ENCODE data around the gene GADD45G. TPM values are rescaled to one million over a fixed set of nuclear protein-coding genes. Genes with fewer than 3 reads are reported as not detected.

GADD45G gene
- polyA plus RNA-seq, 1 experiment, result 0.07 TPM

DNA sequence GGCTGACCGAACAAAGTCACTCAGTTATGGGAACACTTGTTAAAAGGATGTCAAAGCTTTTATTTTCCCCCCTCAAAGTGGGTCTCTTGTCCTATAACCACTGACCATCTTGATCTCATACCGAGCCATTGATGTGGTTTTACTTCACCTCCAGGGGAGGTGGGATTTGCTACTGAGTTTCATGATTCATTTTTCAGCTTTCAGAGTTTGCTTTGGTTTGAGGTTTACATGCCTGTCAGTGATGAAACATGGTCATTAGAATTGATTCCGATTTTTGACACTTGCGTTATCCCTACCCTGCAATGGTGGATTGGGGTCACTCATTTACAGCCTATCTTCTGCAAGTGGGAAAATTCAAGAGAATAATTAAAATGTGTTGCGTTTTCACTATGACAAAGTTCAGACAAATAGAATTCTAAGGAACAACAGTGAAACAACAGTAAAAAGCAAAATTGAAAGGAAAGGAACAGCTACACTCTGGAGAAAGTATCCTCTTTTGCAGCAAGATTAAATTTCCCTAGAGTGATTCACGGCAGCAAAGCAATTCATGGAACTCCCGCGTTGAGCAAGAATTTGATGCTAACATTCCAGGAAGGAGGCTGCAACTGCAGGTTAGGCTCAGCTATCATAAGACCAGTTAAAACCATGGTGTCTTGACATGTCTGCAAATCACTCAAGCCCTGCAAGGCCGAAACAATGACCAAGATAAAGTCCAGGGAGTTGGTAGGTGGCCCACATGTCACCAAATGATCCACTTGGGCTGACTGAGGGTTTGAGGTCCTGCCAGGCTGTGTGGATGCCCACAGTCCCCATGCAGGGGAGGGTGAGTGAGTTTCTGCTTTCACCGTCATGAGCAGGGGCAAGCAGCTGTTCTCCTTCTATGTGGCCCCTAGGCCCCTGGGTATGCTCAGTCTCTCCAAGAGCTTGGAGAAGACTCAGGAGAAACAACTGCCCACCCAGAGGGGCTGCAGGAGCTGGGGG is 9.4 kb downstream of the GADD45G start:
- DNase-seq (ENCODE audit: low read depth, low spot score), result no peak
- Histone ChIP-seq H3K27me3 (ENCODE audit: control insufficient read depth, insufficient read depth, low read length) (peaks cover 8% of the 10 kb centered on the region), H3K27ac (ENCODE audit: low read depth, low read length) (no peak overlapping the region), H3K9me3 (ENCODE audit: control insufficient read depth, insufficient read depth, low read length) (no peaks in the 10 kb centered on the region), H3K4me3 (ENCODE audit: low read depth, low read length) (no peak overlapping the region)
- TF ChIP-seq, protein P1, sequence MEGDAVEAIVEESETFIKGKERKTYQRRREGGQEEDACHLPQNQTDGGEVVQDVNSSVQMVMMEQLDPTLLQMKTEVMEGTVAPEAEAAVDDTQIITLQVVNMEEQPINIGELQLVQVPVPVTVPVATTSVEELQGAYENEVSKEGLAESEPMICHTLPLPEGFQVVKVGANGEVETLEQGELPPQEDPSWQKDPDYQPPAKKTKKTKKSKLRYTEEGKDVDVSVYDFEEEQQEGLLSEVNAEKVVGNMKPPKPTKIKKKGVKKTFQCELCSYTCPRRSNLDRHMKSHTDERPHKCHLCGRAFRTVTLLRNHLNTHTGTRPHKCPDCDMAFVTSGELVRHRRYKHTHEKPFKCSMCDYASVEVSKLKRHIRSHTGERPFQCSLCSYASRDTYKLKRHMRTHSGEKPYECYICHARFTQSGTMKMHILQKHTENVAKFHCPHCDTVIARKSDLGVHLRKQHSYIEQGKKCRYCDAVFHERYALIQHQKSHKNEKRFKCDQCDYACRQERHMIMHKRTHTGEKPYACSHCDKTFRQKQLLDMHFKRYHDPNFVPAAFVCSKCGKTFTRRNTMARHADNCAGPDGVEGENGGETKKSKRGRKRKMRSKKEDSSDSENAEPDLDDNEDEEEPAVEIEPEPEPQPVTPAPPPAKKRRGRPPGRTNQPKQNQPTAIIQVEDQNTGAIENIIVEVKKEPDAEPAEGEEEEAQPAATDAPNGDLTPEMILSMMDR (IDR thresholded peaks at IDR 0.05; ENCODE audit: low read depth, low read length), result no peak
- ChIA-PET CTCF (interaction anchor here (0.8 to 1.7 kb wide), 3 partner anchors 8 to 16 kb away, joined by 3 to 9 read pairs (median 4); no protein-coding TSS in a partner anchor), POLR2A (no interaction called here)

DNA sequence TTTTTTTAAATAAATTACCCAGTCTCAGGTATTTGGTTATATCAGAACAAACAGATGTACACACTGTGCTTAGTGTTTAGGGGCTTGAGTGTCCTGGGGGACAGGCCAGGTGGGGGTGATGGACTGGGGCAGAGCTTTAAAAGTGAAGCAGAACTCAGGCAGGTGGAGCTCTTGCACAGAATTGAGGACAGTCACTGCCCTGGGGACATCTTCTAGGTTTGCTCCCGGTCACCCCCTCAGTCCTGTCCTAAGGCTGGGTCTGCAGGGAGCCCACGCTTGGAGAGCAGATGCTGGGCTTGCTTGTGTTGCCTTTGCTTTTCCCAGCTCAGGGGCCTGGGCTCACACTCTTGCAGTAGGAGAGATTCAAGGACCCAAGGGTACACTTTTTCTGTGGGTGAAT is 10.8 kb downstream of the GADD45G start:
- TF ChIP-seq, protein P1 (IDR thresholded peaks at IDR 0.05; ENCODE audit: low read depth, low read length), result no peak
- CTCF ChIA-PET, result interaction anchor here (0.6 kb wide), 1 partner anchor 39 kb away, joined by 3 read pairs; no protein-coding TSS in a partner anchor
- H3K9me3 ChIP-seq (ENCODE audit: control insufficient read depth, insufficient read depth, low read length), result no peaks in the 10 kb centered on the region
- peaks cover 10% of the 10 kb centered on the region for H3K27me3 ChIP-seq (ENCODE audit: control insufficient read depth, insufficient read depth, low read length)
- POLR2A ChIA-PET, result no interaction called here
- no peak overlapping the region for H3K27ac ChIP-seq (ENCODE audit: low read depth, low read length)
- no peak overlapping the region for H3K4me3 ChIP-seq (ENCODE audit: low read depth, low read length)
- DNase-seq (ENCODE audit: low read depth, low spot score), result no peak

DNA sequence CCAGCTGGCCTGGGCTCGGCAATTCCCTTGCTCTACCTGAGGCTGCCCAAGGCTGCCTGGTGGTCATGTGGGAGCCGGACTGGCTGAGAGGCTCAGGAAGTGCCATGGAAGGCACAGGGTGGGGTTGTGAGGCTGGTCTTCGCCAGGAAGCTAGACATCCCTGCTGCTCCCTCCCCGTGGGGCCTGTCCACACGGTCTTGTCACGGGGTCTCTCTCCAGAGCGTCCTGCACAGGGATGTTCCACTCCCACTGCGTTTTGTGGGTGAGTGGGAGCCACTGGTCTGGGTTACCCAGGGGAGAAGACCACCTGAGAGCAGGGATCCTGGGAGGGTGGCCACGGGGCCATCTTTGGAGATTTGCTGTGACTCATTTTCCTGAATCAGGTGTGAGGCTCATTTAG is 11.6 kb downstream of the GADD45G start:
- POLR2A ChIA-PET, result no interaction called here
- DNase-seq (ENCODE audit: low read depth, low spot score), result no peak
- CTCF ChIA-PET, result no interaction called here
- H3K9me3 ChIP-seq (ENCODE audit: control insufficient read depth, insufficient read depth, low read length), result no peaks in the 10 kb centered on the region
- H3K27me3 ChIP-seq (ENCODE audit: control insufficient read depth, insufficient read depth, low read length), result peaks cover 6% of the 10 kb centered on the region
- H3K27ac ChIP-seq (ENCODE audit: low read depth, low read length), result no peak overlapping the region
- H3K4me3 ChIP-seq (ENCODE audit: low read depth, low read length), result no peak overlapping the region
- TF ChIP-seq, protein P1 (IDR thresholded peaks at IDR 0.05; ENCODE audit: low read depth, low read length), result no peak

DNA sequence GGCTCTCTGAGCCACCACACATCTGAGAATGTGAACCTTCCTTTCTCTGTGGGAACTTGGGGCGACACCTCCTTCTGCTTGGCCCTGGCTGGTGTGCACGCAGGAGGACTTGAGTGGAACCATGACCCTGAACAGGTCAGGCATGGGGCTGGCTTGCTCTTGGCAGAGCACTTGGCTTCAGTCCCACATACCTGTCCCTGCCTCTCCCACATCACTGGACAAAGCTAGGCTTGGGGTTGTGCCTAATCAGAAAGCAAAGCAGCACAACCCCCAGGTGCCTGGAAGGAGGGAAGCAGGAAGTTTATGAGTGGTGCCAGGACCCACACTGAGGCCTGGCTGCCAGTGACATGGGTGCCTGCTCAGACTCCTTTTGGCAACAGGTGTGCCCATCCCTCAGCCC is 13.2 kb downstream of the GADD45G start:
- Histone ChIP-seq H3K4me3 (ENCODE audit: low read depth, low read length) (no peak overlapping the region), H3K27me3 (ENCODE audit: control insufficient read depth, insufficient read depth, low read length) (peaks cover 4% of the 10 kb centered on the region), H3K27ac (ENCODE audit: low read depth, low read length) (no peak overlapping the region), H3K9me3 (ENCODE audit: control insufficient read depth, insufficient read depth, low read length) (no peaks in the 10 kb centered on the region)
- DNase-seq (ENCODE audit: low read depth, low spot score), result no peak
- ChIA-PET POLR2A (no interaction called here), CTCF (interaction anchor here (0.5 kb wide), 1 partner anchor 15 kb away, joined by 3 read pairs; no protein-coding TSS in a partner anchor)
- TF ChIP-seq, protein P1 (IDR thresholded peaks at IDR 0.05; ENCODE audit: low read depth, low read length), result no peak

DNA sequence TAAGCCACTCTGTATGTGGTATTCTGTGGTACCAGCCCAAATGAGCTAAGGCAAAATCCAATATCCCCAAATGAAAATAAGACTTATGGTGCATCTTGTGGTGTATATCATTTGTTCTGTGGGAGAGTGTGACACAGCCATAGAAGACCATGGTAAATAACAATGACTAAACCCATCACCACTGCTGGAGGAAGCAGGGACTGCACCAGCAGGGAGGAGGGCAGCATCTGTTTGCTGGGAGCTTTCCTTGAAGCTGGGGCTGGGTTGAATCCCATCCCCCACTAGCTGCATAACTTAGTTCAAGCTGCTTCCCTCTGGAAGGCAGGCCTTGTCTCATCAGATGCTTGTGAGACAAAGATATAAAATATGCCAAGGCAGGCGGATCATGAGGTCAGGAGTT is 14.2 kb downstream of the GADD45G start:
- POLR2A ChIA-PET, result no interaction called here
- no peak overlapping the region for H3K27ac ChIP-seq (ENCODE audit: low read depth, low read length)
- no peaks in the 10 kb centered on the region for H3K9me3 ChIP-seq (ENCODE audit: control insufficient read depth, insufficient read depth, low read length)
- peaks cover 8% of the 10 kb centered on the region for H3K27me3 ChIP-seq (ENCODE audit: control insufficient read depth, insufficient read depth, low read length)
- TF ChIP-seq, protein P1 (IDR thresholded peaks at IDR 0.05; ENCODE audit: low read depth, low read length), result no peak
- CTCF ChIA-PET, result no interaction called here
- no peak overlapping the region for H3K4me3 ChIP-seq (ENCODE audit: low read depth, low read length)
- no peak for DNase-seq (ENCODE audit: low read depth, low spot score)
